ENCODE data around the gene TMEM139. TPM values are rescaled to one million over a fixed set of nuclear protein-coding genes. Genes with fewer than 3 reads are reported as not detected.
"Not testable (repeated sequence)": the region's sequence is repeated elsewhere in the genome, so short reads cannot be mapped to it uniquely, and the experiment has no call there.

Gene TMEM139
- total RNA-seq, 1 donor from 2014 or later, result not detected

DNA sequence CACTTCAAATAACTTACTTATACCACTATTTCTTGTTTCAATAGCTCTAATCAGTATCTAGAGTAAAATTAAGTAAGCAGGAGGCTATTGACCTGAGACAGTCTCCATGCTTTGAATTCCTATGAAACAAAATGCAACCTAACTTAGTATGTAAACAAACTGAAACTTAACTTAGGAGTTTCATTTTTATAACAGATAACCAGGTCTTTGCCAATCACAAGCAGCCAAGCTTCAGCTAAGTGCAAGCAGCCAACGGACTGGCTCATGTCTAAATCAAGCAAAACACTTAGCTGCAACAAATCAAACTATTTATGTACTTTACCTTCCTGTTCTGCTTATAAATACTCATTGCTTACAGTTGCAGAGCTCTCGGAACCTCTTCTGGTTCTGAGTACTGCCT is 25.9 kb upstream of the TMEM139 start:
- DNase-seq (ENCODE audit: low read depth, low spot score), result no peak

- DNase-seq (ENCODE audit: low read depth, low spot score), result no peak
Measured at GRCh38 chr7:143259765-143260164, 25.0 kb upstream of the TMEM139 start.

DNA sequence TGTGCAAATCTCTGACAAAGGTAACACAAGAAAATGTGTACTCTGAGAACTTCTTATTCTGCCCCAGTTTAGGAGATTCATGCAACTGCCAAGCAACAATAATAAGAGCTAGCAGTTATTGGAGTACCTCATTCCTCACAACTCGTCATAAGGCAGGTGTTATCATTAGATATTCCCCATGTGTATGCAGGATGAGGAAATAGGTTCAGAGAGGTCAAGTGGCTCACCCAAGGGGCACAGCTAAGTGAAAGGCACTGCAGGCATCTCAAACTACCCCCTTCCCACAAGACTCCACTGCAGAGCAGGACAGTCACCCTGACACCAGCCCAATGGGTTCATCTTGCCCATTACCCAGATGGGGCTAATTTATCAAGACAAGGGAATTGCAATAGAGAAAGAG is 22.9 kb upstream of the TMEM139 start:
- no peak for DNase-seq (ENCODE audit: low read depth, low spot score)

- DNase-seq (ENCODE audit: low read depth, low spot score), result no peak
Measured at GRCh38 chr7:143263266-143264195, 21.2 kb upstream of the TMEM139 start, which contains the start of gene GSTK1. Gene GSTK1, plus strand, starts transcription at chr7:143263441. Its CDS starts 73 bp downstream, at chr7:143263514.

DNA sequence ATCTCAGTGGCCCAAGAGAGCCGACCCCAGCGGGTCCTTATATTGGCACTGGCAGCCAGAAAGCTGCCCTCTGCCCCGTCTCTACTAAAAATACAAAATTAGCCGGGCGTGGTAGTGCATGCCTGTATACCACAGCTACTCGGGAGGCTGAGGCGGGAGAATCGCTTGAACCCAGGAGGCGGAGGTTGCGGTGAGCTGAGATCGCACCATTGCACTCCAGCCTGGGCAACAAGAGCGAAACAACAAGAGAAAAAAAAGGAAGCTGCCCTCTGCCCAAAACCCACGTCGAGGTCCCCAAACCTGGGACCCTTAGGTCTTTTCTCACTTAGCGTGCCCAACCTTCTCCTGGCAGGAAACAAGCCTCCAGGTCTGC is 20.6 kb upstream of the TMEM139 start:
- not testable (repeated sequence) for DNase-seq (ENCODE audit: low read depth, low spot score)

- no peak for DNase-seq (ENCODE audit: low read depth, low spot score)
Measured at GRCh38 chr7:143265017-143265693, 19.6 kb upstream of the TMEM139 start.

GRCh38 chr7:143269251-143269650 is 15.5 kb upstream of the TMEM139 start:
- no peak for DNase-seq (ENCODE audit: low read depth, low spot score)

GRCh38 chr7:143271240-143271639 is 13.5 kb upstream of the TMEM139 start:
- DNase-seq (ENCODE audit: low read depth, low spot score), result no peak

DNA sequence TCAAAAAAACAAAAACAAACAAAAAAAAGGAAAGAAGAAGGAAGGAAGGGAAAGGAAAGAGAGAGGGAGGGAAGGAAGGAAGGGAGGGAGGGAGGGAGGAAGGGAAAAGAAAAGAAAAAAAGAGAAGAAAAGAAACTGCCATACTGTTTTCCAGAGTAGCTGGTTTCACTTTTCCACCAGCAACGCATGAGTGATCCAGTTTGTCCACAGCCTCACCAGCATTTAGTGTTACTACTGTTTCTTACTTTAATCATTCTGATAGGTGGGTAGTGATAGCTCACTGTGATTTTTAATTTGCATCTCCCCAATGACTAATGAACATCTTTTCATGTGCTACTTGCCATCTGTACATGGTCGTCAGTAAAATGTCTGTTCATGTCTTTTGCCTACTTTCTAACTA is 11.9 kb upstream of the TMEM139 start:
- no peak for DNase-seq (ENCODE audit: low read depth, low spot score)

- DNase-seq (ENCODE audit: low read depth, low spot score), result peak; percentile 75
Measured at GRCh38 chr7:143279186-143280098, 5.3 kb upstream of the TMEM139 start.

GRCh38 chr7:143280160-143280559 is 4.6 kb upstream of the TMEM139 start:
- no peak for DNase-seq (ENCODE audit: low read depth, low spot score)

GRCh38 chr7:143280566-143280965 is 4.2 kb upstream of the TMEM139 start:
- DNase-seq (ENCODE audit: low read depth, low spot score), result no peak

DNA sequence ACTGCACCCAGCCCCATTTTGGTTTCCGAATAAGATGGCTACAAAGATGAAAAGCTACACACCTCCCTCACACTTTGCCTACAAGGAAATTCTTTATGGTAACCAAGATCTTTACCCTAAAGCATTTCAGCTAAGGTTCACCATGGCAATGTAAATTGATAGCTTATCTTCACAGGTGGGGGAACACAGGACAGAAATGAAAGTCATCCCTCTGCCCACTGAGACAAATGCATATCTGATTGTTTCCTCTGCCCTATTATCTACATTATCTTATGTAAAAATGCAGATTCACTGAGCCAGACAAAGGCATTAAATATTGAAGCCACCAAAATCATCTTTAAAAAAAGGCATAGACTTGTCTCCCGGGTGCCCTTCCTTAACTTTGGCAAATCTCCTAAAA is 3.2 kb upstream of the TMEM139 start:
- DNase-seq (ENCODE audit: low read depth, low spot score), result no peak

- DNase-seq (ENCODE audit: low read depth, low spot score), result no peak
Measured at GRCh38 chr7:143282124-143282523, 2.6 kb upstream of the TMEM139 start.

- no peak for DNase-seq (ENCODE audit: low read depth, low spot score)
Measured at GRCh38 chr7:143283381-143283780, 1.4 kb upstream of the TMEM139 start.

DNA sequence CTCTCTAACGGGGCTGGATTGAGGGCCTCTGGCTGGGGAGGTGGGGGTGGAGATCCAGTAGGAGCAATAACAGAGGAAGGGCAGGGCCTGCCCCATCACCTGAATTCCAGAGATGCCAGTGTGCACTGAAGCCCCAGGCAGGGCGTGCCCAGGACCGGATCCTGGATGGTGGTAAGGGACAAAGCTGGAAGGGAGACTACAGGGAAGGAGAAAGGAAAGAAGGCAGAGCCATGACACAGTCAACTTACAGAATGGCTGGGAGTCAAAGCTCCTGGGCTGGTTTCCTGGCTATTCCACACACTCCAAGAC is 666 bp downstream of the TMEM139 start:
- DNase-seq (ENCODE audit: low read depth, low spot score), result no peak

DNA sequence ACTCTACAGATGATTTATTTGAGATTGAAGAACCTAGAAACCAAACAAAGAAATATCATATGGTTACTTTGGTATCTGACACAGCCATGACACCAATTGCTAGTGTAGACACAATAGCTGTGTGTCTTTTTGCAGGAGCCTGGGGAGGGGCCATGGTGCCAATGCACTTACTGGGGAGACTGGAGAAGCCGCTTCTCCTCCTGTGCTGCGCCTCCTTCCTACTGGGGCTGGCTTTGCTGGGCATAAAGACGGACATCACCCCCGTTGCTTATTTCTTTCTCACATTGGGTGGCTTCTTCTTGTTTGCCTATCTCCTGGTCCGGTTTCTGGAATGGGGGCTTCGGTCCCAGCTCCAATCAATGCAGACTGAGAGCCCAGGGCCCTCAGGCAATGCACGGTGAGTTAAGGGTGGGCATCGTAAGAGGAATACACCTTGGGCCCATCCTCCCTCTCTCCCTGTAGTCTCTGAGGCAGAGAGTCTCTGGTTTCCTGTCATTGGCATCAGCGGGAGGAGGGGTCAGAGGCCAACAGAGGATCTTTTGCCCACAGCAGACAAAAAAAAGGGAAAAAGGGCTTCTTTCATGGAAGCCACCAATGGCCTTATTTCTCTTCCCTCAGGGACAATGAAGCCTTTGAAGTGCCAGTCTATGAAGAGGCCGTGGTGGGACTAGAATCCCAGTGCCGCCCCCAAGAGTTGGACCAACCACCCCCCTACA is 1.2 kb downstream of the TMEM139 start:
- DNase-seq (ENCODE audit: low read depth, low spot score), result no peak

DNA sequence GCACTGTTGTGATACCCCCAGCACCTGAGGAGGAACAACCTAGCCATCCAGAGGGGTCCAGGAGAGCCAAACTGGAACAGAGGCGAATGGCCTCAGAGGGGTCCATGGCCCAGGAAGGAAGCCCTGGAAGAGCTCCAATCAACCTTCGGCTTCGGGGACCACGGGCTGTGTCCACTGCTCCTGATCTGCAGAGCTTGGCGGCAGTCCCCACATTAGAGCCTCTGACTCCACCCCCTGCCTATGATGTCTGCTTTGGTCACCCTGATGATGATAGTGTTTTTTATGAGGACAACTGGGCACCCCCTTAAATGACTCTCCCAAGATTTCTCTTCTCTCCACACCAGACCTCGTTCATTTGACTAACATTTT is 1.7 kb downstream of the TMEM139 start:
- no peak for DNase-seq (ENCODE audit: low read depth, low spot score)

- no peak for DNase-seq (ENCODE audit: low read depth, low spot score)
Measured at GRCh38 chr7:143287339-143287934, 2.7 kb downstream of the TMEM139 start.

DNA sequence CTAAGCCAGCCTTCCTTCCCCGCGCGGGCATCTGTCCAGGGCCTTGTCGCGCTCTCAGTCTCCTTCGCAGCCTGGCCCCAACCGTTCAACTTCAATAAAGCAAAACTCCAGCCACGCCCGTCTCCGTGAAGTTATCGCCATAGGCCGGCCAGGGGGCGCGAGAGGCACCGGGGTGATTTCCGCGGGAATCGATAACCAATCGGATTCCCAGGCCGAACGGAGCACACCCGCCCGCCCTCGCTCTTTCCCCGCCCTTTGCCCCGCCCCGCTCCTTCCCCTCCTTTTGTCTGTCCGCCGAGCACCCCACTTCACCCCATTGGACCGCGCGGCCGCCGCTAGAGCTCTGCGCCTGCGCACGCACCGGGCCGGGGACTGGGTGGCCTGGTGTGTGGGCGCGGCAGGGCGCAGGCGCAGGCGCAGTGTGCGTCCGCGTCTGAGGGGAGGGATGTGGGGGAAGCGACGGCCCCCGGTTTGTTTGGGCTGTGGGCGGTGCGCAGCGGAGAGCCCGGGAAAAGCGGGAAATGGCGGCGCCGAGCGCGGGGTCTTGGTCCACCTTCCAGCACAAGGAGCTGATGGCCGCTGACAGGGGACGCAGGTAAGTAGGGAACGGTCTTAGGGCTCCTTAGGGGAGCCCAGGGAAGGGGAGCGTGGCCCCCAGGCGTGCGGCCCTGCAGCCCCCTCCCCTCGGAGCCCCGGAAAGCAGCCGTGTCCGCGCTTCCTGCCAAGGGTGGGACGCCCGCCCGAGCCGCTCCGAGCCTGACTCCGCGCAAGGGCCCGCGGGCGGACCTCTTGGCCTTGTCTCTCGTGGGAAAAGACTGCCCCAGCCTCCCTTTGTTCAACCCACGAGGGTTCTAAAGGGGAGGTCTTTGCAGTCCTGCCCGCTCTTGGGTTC is 3.4 kb downstream of the TMEM139 start, which contains the start of gene CASP2:
Gene CASP2, plus strand, starts transcription at position 417 of the 892 bp plus-strand sequence. Its CDS starts 105 bp downstream, at position 522.
- peak; percentile 91 for DNase-seq (ENCODE audit: low read depth, low spot score)
